Neural progenitor cell (in vitro differentiated cells): Measurements from ENCODE around the gene HDGFL2.

Source experiments
- EZH2phosphoT487 ChIP-seq: fragments of 200-600 bp; sonication (generic); IDR thresholded peaks from 2 replicates; pipeline ENCODE4 v1.6.1; 2017; ENCODE audit warnings: antibody characterized with exemption
- TF ChIP-seq, protein P1 (sequence below): fragments of 200-600 bp; sonication (generic); IDR thresholded peaks from 2 replicates; pipeline ENCODE4 v1.5.1; 2017; ENCODE audit warnings: antibody characterized with exemption, mild to moderate bottlenecking

DNA sequence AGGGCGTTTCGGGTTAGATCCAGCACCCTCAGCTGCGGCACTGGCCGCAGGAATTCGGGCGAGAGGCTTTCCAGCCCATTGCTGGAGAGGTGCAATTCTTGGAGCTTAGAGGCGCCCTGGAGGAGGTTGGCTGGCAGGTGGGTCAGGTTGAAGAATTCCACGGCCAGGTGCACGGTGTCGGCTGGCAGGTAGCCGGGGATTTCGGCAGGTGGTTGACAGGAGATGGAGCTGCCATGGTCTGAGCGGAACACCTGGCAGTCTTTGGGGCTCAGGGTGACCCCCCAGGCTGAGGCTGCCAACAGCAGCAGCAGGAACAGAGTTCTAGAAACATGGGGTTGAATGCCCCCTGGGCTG lies 66.5 kb downstream of the HDGFL2 start:
- TF ChIP-seq, protein P1, sequence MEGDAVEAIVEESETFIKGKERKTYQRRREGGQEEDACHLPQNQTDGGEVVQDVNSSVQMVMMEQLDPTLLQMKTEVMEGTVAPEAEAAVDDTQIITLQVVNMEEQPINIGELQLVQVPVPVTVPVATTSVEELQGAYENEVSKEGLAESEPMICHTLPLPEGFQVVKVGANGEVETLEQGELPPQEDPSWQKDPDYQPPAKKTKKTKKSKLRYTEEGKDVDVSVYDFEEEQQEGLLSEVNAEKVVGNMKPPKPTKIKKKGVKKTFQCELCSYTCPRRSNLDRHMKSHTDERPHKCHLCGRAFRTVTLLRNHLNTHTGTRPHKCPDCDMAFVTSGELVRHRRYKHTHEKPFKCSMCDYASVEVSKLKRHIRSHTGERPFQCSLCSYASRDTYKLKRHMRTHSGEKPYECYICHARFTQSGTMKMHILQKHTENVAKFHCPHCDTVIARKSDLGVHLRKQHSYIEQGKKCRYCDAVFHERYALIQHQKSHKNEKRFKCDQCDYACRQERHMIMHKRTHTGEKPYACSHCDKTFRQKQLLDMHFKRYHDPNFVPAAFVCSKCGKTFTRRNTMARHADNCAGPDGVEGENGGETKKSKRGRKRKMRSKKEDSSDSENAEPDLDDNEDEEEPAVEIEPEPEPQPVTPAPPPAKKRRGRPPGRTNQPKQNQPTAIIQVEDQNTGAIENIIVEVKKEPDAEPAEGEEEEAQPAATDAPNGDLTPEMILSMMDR: no peak
- TF ChIP-seq EZH2phosphoT487: no peak
